Right ventricle myocardium inferior (tissue), 1 donor: ENCODE measurements around the gene TMEM182. TPM values are rescaled to one million over a fixed set of nuclear protein-coding genes. Genes with fewer than 3 reads are reported as not detected.

ENCODE experiments used
- ATAC-seq: fragments of 200-7000 bp; cut with Tn5 transposase; one replicate; pipeline ENCODE4 v1.9.1; 2020; ENCODE audit warnings: mild to moderate bottlenecking, moderate library complexity
- DNase-seq: peaks from one replicate; pipeline ENCODE4 v3.0.0; 2021; ENCODE audit errors: missing footprints
- intact Hi-C: fragments of 100-400 bp; cut with DNase I; formaldehyde crosslinking; loops from one replicate; pipeline ENCODE4 v1.11.0; 2022
- long read RNA-seq: library from polyadenylated mRNA; unstranded; transcript quantifications from one replicate; pipeline ENCODE4 v2.0.0, GENCODE V29; 2021
- total RNA-seq: library from RNA; stranded (reverse); fragmentation: NEBNext Ultra II Directional; extraction: Animal tissue kit (Norgen Biotek cat#: 25700); gene quantifications from one replicate; pipeline ENCODE4 v1.2.1, GENCODE V29; 2021
- donor health status: DM: no; HTN: yes; CAD: no; lungs with severe emphysema.

TMEM182 gene, protein sequence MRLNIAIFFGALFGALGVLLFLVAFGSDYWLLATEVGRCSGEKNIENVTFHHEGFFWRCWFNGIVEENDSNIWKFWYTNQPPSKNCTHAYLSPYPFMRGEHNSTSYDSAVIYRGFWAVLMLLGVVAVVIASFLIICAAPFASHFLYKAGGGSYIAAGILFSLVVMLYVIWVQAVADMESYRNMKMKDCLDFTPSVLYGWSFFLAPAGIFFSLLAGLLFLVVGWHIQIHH
- 175 TPM for total RNA-seq
- long read RNA-seq, transcript TMEM182-203 (5 exons, 3,593 nt), result major isoform, 91 of 110 reads
- long read RNA-seq, partial matches to known transcripts, result 4 of 110 reads
- long read RNA-seq, other reads (novel, unspliced or antisense), result 12 of 110 reads

DNA sequence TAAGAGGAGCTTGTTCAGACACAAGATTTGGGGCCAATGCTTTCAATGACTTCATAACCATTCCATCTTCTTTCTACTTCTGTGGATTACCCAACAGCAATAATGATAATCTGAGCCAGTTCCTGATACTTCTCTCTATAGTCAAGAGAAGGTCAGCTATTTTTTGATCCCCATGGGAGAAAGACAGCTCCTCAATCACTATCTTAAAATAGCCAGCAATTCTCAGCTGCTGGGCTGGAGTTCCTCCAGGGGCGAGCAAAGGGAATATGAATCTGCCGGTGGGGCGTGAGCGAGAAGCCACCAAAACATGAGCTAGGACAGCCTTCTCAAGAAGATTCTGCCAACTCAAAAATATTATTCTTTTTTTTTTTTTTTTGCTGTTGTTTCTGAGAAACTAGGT lies at the start of gene TMEM182:
Gene TMEM182, plus strand, starts transcription at position 269 of the 400 bp plus-strand sequence. CDS start 187 bp downstream, outside the sequence.
- intact Hi-C loops, result loop anchor here (2.0 kb wide), 2 partner anchors 27 to 45 kb away; no protein-coding TSS in a partner anchor
- DNase-seq (peak; percentile 73), ATAC-seq (peak; percentile 90)

DNA sequence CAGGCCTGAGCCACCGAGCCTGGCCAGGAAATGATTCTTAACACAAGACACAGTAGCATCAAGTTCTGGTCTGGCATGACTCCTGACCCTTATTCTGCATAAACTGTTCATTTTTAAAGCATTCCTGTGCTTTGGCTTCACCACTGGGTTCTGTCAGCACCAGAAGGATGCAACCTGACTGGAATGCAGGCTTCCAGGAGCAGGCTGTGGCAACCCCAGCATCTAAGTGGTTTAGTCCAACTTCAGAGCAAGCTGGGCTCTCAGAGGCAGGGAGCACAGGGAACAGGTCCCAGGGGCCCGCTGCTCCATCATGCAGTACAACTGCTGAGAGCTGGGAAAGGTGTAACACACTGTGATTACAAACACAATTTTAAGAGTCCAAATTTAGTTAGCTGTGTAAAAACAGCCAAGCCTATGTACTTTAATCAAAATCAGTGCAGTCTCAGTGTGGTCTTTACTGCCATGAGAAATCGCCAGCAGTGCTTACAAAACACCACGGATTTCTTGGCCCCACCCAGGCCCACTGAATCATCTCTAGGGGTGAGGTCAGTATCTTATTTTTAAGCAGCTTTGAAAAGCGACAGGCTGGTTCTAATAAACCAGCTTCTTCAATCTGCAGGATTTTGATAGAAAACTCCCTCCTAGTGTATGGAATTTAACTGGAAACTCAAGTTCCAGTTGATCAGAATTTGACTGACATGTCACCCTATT lies 44.4 kb upstream of the TMEM182 start:
- intact Hi-C loops, result no loop called here
- DNase-seq (no peak), ATAC-seq (no peak)

DNA sequence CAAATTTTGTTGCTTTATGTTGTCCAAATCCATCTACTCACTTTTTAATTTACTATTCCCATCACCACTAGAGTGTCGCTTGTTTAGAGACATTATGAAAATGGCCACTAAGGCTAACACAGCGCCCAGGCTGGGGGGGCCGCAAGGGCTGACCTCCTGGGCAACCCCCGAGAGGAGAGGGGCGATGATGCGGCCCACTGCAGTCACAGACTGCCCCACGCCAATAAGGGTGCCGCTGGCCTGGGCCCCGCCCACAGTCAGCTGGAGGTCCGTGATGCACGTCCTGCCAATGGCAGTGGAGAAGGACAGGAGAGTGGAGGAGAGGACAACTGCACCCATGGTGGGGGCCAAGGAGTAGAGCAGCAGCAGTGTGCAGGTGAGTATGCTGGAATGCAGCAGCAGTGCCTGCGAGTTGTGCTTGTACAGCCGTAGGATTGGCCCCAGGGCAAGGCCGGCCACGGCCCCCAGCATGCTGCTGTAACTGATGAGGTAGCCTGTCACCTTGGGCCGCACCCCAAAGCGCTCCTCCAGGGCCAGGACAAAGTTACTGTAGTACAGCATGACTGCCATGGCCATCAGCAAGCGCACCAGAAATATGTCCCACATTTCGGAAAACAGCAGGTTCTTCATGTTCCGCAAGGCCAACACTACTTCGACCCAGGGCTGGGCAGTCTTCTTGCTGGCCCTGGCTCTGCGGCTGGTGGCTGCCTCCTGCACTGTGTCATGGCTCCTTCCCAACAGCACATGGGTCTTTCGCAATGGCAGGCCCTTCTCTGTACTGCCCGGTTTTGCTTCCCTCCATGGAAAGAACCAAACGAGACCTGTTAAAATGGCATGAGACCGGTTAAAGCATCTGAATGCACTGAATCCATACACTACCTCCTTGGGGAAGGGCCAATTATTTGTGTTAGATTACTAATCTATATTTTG lies 43.2 kb upstream of the TMEM182 start:
- DNase-seq, result no peak
- intact Hi-C loops, result no loop called here
- peak; percentile 42 for ATAC-seq

DNA sequence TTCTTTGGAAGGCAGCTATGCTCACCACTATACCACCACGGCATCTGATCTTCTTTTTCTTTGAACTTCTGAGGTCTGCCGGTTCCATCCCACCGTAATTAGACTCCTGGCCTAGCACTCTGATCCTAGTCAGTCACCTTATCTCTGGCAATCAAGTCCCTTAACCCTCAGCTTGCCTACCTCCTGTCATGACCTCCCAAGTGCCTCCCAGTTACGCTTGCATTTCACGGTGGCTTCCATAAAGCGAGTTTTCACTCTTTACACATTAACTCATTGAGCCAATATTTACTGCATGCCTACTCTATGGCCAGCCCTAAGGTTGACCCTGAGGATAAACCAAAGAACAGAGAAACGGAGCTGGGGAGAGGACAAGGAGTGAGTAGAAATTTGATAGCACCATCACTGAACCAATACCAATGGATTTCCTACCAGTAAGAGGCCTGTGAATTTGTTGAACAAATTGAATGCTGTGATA lies 37.8 kb upstream of the TMEM182 start:
- intact Hi-C loops, result no loop called here
- DNase-seq (no peak), ATAC-seq (no peak)

DNA sequence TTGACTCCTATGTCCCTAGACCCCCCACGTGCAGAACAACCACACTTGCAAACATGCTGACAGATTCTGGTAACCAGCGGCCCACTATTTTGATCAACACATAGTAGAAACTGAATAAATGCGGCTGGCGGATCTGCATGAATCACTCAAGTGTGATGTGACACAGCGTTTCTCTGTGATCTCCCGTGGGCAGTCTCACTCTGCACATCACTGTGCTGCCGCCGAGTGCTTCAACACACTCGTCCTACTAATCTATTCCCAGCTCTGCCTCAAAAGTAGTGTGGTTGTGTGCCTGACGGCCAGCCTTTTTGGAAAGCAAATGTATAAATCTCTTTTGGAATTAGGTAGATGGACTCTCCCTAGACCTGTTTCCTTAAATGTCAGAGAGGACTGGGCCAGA lies 37.3 kb upstream of the TMEM182 start:
- DNase-seq (no peak), ATAC-seq (no peak)
- intact Hi-C loops, result no loop called here

DNA sequence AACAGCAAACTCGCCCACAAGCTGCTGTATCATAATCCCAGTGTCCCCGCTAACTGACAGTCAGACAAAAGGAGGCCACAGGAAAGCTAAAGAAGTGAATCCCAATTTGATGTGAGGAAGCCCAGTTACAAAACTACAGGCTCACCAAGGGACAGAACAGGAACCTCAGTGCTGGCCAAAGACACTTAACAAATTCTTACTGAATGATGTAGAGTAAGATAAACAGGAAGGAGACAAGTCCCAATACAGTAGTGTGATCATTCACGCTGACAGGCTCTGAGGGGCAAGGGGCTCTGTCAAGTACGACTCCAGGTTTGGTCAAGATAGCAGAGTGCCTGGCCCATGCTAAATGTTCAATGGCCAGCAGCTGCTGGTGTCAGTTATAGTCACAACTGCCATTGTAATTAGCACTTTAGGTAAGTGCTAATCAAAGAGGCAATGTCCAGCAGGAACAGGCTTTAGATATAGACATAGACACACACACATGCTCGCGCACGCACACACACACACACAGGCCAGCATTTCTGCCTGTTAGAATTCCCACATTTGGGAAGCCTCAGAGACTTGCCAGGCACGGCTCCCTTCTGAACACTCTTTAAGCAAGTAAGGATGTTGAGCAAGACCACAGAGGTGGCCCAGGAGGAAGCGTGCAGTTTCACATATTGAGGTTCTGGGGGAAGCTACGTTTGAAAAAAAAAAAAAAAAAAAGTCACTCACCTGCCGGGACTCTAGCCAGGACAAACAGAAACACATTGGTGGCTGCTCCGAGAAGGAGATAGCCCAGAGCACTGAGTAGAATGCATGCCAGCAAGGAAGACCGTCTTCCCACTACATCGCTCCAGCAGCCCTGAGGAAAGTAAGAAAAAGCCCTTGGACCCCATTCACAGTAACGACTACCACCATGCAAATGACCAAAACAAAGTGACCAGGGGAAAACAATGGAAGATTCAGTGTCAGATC lies 35.4 kb upstream of the TMEM182 start:
- intact Hi-C loops, result no loop called here
- ATAC-seq (peak; percentile 20), DNase-seq (no peak)

DNA sequence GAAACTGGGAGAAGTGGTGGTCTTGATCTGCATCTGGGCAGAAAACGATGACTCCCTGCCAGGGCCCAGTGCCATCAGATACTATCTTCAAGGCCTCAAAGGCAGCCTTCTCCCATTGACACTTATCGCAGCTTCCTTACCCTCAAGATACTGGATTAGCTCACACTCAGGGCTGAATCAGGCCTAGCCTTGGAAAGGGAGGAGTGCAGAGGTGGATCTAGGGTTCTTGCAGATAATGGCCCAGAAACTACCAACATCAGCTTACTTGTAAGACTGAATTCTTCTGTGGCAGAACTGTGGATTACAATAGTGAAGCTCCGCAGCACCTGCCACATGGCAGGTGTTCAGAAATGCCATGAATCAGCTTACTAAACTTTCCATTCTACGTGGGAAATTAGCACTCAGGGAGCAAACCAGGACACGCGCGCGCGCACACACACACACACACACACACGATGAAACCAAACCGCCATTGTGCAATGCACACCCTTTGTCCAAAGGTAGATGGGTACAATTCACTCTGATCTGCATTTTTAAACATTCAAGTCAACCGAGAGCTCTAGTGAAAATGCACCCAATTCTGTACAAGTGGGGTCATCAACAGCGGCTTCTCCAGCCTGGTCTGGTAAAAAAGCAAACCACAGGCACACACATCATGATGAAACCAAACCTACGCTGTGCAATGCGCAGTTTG lies 26.3 kb upstream of the TMEM182 start:
- intact Hi-C loops, result loop anchor here (10.0 kb wide), 1 partner anchor 1381 kb away; no protein-coding TSS in a partner anchor
- peak; percentile 6 for ATAC-seq
- no peak for DNase-seq

DNA sequence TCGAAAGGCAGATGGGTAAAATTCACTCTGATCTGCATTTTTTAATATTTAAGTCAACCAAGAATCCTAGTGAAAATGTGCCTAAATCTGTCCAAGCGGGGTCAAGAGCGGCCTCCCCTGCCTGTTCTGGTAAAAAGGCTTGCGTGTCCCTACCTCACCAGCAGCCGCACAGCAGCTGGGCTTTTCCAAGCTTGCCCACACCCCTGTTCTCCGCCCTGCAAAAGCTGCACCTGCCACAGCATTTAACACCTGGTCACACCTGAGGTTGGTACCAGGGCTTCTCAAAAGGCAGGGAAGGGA lies 25.8 kb upstream of the TMEM182 start:
- ATAC-seq, result peak; percentile 27
- DNase-seq, result no peak
- intact Hi-C loops, result loop anchor here (10.0 kb wide), 1 partner anchor 1381 kb away; no protein-coding TSS in a partner anchor

DNA sequence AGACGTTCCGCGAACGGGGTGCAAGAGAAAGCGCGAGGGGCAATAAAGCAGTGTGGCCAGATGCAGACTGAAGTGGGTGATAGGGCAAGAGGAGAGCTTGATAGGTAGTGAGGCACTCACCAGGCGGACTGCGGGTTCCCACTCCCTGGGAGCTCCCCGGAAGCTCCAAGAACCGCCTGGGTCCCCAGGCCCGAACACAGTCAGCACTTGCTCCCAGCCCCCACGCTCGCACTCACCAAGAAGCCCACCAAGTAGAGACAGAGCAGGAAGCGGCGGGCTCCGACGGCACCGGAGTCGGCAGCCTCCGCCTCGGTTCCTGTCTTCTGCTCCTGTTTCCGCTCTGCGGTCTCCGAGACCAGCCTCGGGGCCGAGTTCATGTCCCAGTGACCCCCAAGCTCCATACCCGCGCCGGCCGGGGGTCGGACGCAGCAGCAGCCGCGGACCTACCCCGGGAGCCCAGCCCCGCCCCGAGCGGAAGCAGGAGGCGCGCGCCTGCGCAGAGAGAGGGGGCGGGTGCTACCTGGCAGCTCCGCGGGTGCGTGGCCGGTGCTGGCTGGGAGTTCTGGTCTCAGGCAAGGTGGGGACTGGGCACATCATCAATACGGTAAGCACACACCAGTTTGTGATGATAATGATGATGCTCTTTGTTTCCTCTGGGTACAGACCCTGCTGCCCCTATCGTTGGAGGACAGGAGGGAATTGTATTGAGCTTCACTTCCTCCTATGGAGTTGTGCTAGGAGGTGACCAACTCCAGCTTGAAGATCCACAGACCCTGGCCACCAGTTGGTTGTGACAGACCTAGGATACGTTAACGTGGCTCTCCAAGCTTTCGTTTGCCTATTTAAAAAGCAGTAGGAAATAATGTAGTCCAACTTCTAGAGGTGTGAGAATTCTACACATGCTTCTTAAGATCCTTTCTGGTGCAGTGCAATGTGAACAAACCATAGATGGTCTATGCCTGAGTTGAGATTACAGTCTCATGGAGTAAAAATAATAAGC lies 25.1 kb upstream of the TMEM182 start:
- intact Hi-C loops, result loop anchor here (10.0 kb wide), 1 partner anchor 1382 kb away; no protein-coding TSS in a partner anchor
- ATAC-seq, result peak; percentile 97
- peak; percentile 96 for DNase-seq

DNA sequence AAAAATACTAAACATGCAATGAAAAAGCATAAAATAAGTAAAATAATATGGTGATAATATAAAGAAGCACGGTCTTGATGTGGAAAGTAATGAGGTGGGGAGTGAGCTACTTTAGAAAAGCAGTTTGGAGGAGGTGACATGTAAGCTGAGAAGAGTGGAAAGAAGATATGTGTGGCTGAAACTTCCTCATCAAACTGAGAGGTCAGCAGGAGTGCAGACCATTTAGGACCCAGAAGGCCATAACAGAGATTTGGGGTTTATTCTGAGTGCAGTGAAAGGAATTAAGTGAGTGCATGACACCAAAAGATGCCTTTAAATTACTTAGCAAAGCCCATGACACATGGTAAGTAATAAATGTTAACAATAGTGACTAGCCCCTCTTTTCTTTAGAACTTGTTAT lies 24.4 kb upstream of the TMEM182 start:
- intact Hi-C loops, result loop anchor here (10.0 kb wide), 1 partner anchor 1383 kb away; no protein-coding TSS in a partner anchor
- no peak for ATAC-seq
- no peak for DNase-seq

DNA sequence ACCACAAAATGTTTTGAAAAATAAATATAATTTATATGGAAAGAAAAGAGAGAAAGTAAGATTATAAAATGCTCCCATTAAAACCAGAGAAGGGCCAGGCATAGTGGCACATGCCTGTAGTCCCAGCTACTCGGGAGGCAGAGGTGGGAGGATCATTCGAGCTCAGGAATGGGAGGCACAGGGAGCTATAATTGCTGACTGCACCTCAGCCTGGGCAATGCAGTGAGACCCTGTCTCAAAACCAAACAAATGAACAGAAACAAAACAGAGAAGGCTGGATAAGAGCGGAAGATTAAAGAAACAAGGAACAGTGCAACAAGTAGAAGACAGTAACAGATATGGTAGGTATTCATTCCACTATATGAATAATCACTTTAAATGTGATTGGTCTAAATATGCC lies 18.6 kb upstream of the TMEM182 start:
- no peak for DNase-seq
- ATAC-seq, result no peak

DNA sequence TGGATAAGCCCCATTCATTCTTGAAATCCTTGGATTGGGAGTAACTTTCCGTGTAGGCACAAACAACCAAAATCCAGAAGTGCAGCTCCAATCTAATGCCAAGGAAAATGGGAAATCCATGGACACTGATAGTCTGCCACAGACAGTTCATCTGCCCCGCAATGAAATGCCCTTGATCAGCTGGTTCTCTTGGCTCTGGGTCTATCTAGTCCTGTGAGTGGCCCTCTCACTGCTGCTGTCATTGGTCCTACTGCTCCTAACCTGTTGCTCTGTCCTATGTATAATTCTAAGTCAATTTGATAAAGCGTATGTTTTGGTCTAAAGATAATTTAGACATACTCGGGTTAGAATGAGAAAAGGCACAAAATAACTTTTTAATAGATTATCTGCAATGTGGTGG lies 13.7 kb upstream of the TMEM182 start:
- no peak for DNase-seq
- ATAC-seq, result peak; percentile 31
- intact Hi-C loops, result no loop called here

More for the DNA sequence above, 18.6 kb upstream of the TMEM182 start:
- intact Hi-C loops, result no loop called here

DNA sequence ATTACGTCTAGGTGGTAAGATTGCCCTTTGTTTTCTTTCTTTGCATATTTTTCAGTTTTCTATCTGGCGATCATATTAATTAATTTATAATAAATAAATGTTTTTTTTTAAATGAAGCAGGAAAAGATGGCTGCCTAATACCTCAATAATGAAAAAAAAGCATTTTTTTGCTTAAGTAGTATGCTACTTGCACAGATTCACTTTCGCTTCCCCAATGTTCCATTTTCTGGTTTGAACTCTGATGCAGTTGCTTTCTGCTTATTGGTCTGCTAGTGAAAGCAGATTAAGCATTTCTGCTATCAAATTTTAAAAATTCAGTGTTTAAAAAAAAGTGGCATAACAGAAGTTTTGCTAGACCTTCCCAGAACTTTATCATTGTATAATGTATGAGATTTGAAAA lies 11.9 kb upstream of the TMEM182 start:
- intact Hi-C loops, result no loop called here
- ATAC-seq (no peak), DNase-seq (no peak)

DNA sequence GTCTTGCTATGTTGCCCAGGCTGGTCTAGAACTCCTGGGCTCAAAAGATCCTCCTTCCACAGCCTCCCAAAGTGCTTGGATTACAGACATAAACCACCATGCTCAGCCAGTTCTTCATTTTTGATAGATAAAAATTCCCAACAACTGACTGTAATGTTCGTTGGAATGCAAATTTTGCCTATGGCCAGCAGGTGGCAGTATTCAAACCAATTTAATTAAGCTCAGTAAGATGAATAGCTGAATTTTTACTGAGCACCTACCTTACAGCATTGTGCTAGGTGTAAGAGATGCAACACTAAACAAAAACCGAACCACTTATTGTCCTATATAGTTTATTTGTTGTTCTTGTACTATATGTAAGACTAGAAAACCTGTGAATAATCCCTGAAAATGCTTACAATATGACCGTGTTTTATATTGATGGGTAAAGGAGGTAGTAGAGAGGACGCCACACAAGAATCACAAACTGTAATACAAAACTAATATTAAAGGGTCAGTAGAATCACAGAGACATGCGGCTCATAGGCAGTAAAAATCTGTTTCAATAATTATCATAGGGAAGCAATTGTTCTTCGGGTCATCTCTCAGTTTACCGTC lies 8.2 kb upstream of the TMEM182 start:
- peak; percentile 51 for ATAC-seq
- intact Hi-C loops, result loop anchor here (1.0 kb wide), 1 partner anchor 53 kb away; no protein-coding TSS in a partner anchor
- no peak for DNase-seq

DNA sequence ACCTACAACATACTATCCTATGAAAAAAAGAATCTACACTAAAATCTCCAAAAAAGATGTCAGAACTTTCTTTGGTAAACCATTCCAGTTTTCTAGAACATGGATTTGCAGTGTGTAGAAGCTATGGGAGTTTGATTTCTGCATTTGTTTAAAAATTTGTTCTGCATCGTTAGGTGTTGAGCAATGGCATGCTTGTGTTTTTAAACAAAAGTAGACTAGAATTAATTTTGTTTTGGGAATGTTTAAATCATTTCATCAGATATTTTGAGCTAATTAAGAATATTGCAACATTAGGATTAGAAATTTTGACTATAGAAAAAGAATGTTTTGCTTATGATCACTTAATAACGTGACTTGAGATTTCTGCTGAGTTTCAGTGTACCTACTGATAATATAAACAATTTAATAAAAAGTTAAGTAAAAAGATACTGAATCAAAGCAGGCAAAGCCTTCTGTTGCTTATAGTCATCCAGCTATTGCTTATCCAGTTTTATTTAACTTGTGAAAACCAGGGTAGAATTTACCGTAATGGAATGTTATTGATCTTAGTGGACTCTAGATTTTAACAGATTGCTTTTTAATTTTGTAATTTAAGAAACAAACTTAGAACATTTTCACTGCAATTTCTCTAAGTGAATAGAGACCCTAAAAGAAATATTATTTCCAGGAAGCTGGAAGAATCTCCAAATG lies 7.2 kb upstream of the TMEM182 start:
- ATAC-seq (no peak), DNase-seq (no peak)
- intact Hi-C loops, result no loop called here
